ENCODE data around the gene FNIP1. TPM values are rescaled to one million over a fixed set of nuclear protein-coding genes. Genes with fewer than 3 reads are reported as not detected.

Gene FNIP1
- total RNA-seq, 1 donor from 2014 or later: 35.2 TPM

DNA sequence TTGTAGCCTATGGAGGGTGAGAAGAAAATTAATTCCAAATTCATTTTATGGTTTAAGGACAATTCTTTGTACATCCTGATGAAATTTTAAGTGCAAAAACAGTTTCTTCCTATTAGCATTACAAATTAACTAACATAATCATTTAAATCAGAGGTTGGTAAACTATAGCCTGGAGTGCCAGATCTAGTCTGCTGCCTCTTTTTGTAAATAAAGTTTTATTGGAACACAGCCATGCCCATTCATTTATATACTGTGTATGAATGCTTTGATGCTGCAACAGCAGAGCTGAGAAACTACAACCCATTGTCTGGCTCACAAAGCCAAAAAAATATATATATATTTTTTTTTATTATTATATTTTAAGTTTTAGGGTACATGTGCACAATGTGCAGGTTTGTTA, 80.2 kb downstream of the FNIP1 start:
- no peak for DNase-seq (ENCODE audit: low read depth)
- TF ChIP-seq, protein P1, sequence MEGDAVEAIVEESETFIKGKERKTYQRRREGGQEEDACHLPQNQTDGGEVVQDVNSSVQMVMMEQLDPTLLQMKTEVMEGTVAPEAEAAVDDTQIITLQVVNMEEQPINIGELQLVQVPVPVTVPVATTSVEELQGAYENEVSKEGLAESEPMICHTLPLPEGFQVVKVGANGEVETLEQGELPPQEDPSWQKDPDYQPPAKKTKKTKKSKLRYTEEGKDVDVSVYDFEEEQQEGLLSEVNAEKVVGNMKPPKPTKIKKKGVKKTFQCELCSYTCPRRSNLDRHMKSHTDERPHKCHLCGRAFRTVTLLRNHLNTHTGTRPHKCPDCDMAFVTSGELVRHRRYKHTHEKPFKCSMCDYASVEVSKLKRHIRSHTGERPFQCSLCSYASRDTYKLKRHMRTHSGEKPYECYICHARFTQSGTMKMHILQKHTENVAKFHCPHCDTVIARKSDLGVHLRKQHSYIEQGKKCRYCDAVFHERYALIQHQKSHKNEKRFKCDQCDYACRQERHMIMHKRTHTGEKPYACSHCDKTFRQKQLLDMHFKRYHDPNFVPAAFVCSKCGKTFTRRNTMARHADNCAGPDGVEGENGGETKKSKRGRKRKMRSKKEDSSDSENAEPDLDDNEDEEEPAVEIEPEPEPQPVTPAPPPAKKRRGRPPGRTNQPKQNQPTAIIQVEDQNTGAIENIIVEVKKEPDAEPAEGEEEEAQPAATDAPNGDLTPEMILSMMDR (IDR thresholded peaks at IDR 0.05; ENCODE audit: insufficient read depth, low read length, poor library complexity, severe bottlenecking): no peak
- Histone ChIP-seq H3K4me3 (ENCODE audit: low read depth, low read length) (no peak overlapping the region), H3K27me3 (ENCODE audit: control insufficient read depth, insufficient read depth, low read length) (no peaks in the 10 kb centered on the region), H3K36me3 (ENCODE audit: control insufficient read depth, insufficient read depth, low read length) (peaks cover 2% of the 10 kb centered on the region)

DNA sequence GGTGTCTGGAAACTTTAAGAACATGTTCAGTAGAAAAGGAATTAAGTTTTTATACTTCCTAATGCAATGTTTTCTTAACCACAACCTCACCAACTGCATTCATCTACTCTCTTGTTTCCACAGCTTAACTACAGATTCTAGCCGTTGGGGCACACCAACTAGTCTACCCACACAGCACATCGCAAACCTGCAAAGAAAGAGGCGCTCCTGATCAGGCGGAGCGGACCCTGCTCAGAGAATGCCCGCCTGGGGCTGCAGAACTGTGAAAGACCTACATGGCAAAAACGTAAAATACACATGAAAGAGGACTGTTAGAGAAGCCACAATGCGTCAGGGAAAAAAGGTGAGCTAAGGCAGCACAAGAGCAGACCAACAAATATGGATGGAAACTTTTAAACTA, 86.4 kb downstream of the FNIP1 start:
- H3K36me3 ChIP-seq (ENCODE audit: control insufficient read depth, insufficient read depth, low read length): no peaks in the 10 kb centered on the region
- H3K4me3 ChIP-seq (ENCODE audit: low read depth, low read length): no peak overlapping the region
- no peak for DNase-seq (ENCODE audit: low read depth)
- no peaks in the 10 kb centered on the region for H3K27me3 ChIP-seq (ENCODE audit: control insufficient read depth, insufficient read depth, low read length)
- TF ChIP-seq, protein P1 (IDR thresholded peaks at IDR 0.05; ENCODE audit: insufficient read depth, low read length, poor library complexity, severe bottlenecking): no peak

DNA sequence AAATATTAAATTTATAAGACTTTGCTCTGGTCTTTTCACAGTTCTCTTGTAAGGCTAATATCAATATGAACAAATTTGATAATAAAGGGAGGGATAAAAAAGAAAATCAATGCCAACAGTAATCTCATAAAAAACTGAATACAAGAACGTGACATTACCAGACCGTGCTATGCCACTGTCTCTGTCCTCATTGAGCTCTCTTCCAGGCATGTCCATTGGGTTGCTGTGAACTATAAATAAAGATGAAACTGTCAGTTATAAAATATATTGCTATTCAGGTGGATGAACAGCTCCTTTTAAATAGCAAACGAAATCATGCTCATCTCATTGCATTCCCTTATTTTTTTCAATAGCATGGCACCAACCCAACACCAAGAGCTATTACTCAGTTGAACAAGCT, 87.8 kb downstream of the FNIP1 start:
- Histone ChIP-seq H3K27me3 (ENCODE audit: control insufficient read depth, insufficient read depth, low read length) (no peaks in the 10 kb centered on the region), H3K4me3 (ENCODE audit: low read depth, low read length) (no peak overlapping the region), H3K36me3 (ENCODE audit: control insufficient read depth, insufficient read depth, low read length) (no peaks in the 10 kb centered on the region)
- TF ChIP-seq, protein P1 (IDR thresholded peaks at IDR 0.05; ENCODE audit: insufficient read depth, low read length, poor library complexity, severe bottlenecking): no peak
- no peak for DNase-seq (ENCODE audit: low read depth)

DNA sequence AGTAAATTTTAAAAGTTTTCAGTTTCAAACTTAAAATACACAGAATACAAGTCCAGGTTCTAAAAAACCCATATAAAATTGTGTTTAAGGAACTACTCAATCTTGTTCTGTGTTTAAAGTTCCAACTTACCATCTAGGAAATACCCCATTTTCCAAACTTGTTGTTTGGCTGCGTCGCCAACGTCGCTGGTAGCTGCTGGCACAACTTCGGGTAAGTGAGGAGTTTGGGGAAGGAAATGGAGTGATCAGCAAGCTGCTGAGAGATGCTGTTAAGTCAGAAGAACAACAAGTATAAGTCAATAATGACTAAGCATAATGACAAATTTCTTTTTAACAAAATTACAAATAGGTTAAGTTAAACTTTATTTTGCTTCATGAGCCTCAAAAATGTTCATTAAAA, 90.5 kb downstream of the FNIP1 start:
- Histone ChIP-seq H3K36me3 (ENCODE audit: control insufficient read depth, insufficient read depth, low read length) (no peaks in the 10 kb centered on the region), H3K27me3 (ENCODE audit: control insufficient read depth, insufficient read depth, low read length) (no peaks in the 10 kb centered on the region), H3K4me3 (ENCODE audit: low read depth, low read length) (no peak overlapping the region)
- TF ChIP-seq, protein P1 (IDR thresholded peaks at IDR 0.05; ENCODE audit: insufficient read depth, low read length, poor library complexity, severe bottlenecking): no peak
- no peak for DNase-seq (ENCODE audit: low read depth)

DNA sequence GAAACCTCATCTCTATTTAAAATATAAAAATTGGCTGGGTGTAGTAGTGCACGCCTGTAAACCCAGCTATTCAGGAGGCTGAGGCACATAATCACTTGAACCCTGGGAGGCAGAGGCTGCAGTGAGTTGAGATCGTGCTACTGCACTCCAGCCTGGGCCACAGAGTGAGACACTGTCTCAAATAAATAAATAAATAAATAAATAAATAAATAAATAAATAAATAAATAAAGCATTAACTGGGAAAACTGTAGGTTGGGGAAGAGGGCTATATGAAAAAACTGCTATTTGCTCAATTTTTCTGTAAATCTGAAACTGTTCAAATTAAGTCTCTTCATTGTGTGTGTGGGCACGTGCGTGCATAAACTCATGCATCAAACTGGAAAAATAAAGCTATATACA, 101.9 kb downstream of the FNIP1 start:
- no peaks in the 10 kb centered on the region for H3K36me3 ChIP-seq (ENCODE audit: control insufficient read depth, insufficient read depth, low read length)
- no peaks in the 10 kb centered on the region for H3K27me3 ChIP-seq (ENCODE audit: control insufficient read depth, insufficient read depth, low read length)
- no peak for DNase-seq (ENCODE audit: low read depth)
- TF ChIP-seq, protein P1 (IDR thresholded peaks at IDR 0.05; ENCODE audit: insufficient read depth, low read length, poor library complexity, severe bottlenecking): no peak
- H3K4me3 ChIP-seq (ENCODE audit: low read depth, low read length): no peak overlapping the region

DNA sequence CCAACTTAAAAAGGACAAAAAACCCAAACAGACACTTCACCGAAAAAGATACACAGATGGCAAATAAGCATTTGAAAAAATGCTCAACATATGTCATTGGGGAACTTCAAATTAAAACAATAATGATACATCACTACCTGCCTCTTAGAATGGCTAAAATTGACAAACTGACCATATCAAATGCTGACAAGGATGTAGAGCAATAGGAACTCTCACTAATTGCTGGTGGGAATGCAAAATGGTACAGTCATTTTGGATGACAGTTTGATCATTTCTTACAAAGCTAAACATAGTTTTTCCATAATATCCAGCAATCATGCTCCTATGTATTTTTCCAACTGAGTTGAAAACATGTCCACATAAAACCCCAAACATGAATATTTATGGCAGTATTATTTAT, 102.9 kb downstream of the FNIP1 start:
- DNase-seq (ENCODE audit: low read depth): no peak
- H3K27me3 ChIP-seq (ENCODE audit: control insufficient read depth, insufficient read depth, low read length): no peaks in the 10 kb centered on the region
- TF ChIP-seq, protein P1 (IDR thresholded peaks at IDR 0.05; ENCODE audit: insufficient read depth, low read length, poor library complexity, severe bottlenecking): no peak
- H3K4me3 ChIP-seq (ENCODE audit: low read depth, low read length): no peak overlapping the region
- no peaks in the 10 kb centered on the region for H3K36me3 ChIP-seq (ENCODE audit: control insufficient read depth, insufficient read depth, low read length)

All from kidney epithelial cell (primary cell).